K562 (cell line): ENCODE results near the gene CEBPB. TPM values are rescaled to one million over a fixed set of nuclear protein-coding genes. Genes with fewer than 3 reads are reported as not detected.

ENCODE experiments used
- FOXM1 ChIP-seq, 2 experiments: fragments of 450-650 bp in 1 of 2; sonication (generic) in 1 of 2; formaldehyde crosslinking in 1 of 2; IDR thresholded peaks; 2 replicates each; pipeline versions ENCODE4 v1.6.1 to v1.9.0; 2017 to 2022; ENCODE audit warnings: low read depth in 2 of 2, mild to moderate bottlenecking in 2 of 2, missing genetic modification reagents in 1 of 2, moderate library complexity in 1 of 2
- JUND ChIP-seq, 2 experiments: IDR thresholded peaks; 2 replicates in 1 of 2; 3 replicates in 1 of 2; pipeline ENCODE4 v1.6.1; 2011; ENCODE audit warnings: borderline replicate concordance in 2 of 2, low read depth in 2 of 2, low read length in 2 of 2, improper control_type of control experiment in 1 of 2, missing biosample characterization in 1 of 2, missing genetic modification characterization in 1 of 2, missing genetic modification reagents in 1 of 2
- KAT8 ChIP-seq: fragments of 450-650 bp; IDR thresholded peaks from 2 replicates; pipeline ENCODE4 v1.6.1; 2016; ENCODE audit warnings: low read depth, mild to moderate bottlenecking
- MITF ChIP-seq: IDR thresholded peaks from 2 replicates; pipeline ENCODE4 v1.6.1; 2014; ENCODE audit warnings: antibody characterized with exemption
- MTA3 ChIP-seq: fragments of 450-650 bp; formaldehyde crosslinking; IDR thresholded peaks from 2 replicates; pipeline ENCODE4 v1.6.1; 2017; ENCODE audit warnings: mild to moderate bottlenecking, borderline replicate concordance
- NCOA2 ChIP-seq, 2 experiments: fragments of 450-650 bp; IDR thresholded peaks; 2 replicates each; pipeline ENCODE4 v1.6.1; 2018; ENCODE audit warnings: mild to moderate bottlenecking in 2 of 2, moderate library complexity in 1 of 2; ENCODE audit not compliant: partially characterized antibody in 2 of 2
- NR4A1 ChIP-seq, 2 experiments: fragments of 250-450 bp in 1 of 2; fragments of 450-650 bp in 1 of 2; sonication (Bioruptor Pico) in 1 of 2; IDR thresholded peaks; 2 replicates each; pipeline versions ENCODE4 v1.4.0 to v1.6.1; 2016 to 2020; ENCODE audit warnings: mild to moderate bottlenecking in 2 of 2, missing compliant biosample characterization in 1 of 2, missing genetic modification characterization in 1 of 2, moderate library complexity in 1 of 2
- PCBP2 ChIP-seq: fragments of 200-400 bp; formaldehyde crosslinking; IDR thresholded peaks from 2 replicates; pipeline ENCODE4 v1.6.1; 2018; ENCODE audit warnings: low read length, low read depth, mild to moderate bottlenecking, moderate library complexity; ENCODE audit not compliant: poor library complexity, severe bottlenecking
- SRSF1 ChIP-seq: fragments of 200-400 bp; formaldehyde crosslinking; IDR thresholded peaks from 2 replicates; pipeline ENCODE4 v1.6.1; 2017; ENCODE audit warnings: mild to moderate bottlenecking, low read depth, low read length, moderate library complexity
- TOE1 ChIP-seq, 2 experiments: fragments of 450-650 bp in 1 of 2; sonication (generic) in 1 of 2; formaldehyde crosslinking in 1 of 2; IDR thresholded peaks; 2 replicates each; pipeline versions ENCODE4 v1.7.1 to v1.8.0; 2016 to 2022; ENCODE audit warnings: borderline replicate concordance in 2 of 2, mild to moderate bottlenecking in 2 of 2, antibody characterized with exemption in 1 of 2, inconsistent platforms in 1 of 2, low read depth in 1 of 2, missing genetic modification reagents in 1 of 2, moderate library complexity in 1 of 2
- U2AF1 ChIP-seq: fragments of 200-400 bp; formaldehyde crosslinking; optimal IDR thresholded peaks from 2 replicates; pipeline ENCODE3; 2017; ENCODE audit warnings: mild to moderate bottlenecking, low read depth, low read length, moderate library complexity
- polyA plus RNA-seq, 8 experiments: library from polyadenylated mRNA; depleted of rRNA in 4 of 8; stranded (reverse) in 5 of 8; unstranded in 3 of 8; fragments of >200 nt; fragmentation: Nextera tagmentation in 2 of 8; fragmentation: Illumina TruSeq in 1 of 8; extraction: Ambion mirVana in 2 of 8; extraction: Trizol in 1 of 8; gene quantifications; 2 replicates each; pipeline versions ENCODE4 v1.2.1 to v1.2.3, GENCODE V29; 2011 to 2014; ENCODE audit warnings: inconsistent platforms in 1 of 8, missing spikeins in 1 of 8
- total RNA-seq, 7 experiments: library from RNA; depleted of rRNA in 6 of 7; stranded (reverse); fragments of >200 nt in 6 of 7; fragmentation: Illumina TruSeq in 2 of 7; extraction: Trizol in 2 of 7; gene quantifications; 2 replicates each; pipeline versions ENCODE4 v1.2.1 to v1.2.3, GENCODE V29; 2011 to 2021; ENCODE audit warnings: low replicate concordance in 1 of 7
- TF ChIP-seq, protein P1 (sequence below): fragments of 250-450 bp; sonication (Bioruptor Pico); IDR thresholded peaks from 2 replicates; pipeline ENCODE4 v1.9.0; 2021; ENCODE audit warnings: mild to moderate bottlenecking, inconsistent platforms
- TF ChIP-seq, protein P2 (sequence below): fragments of 200-800 bp; sonication (Bioruptor generic); IDR thresholded peaks from 2 replicates; pipeline ENCODE4 v1.6.1; 2016; ENCODE audit warnings: missing genetic modification characterization, missing compliant biosample characterization

CEBPB gene
- total and polyA plus RNA-seq, 9 of the 15 experiments (the other 6 are each of a cell fraction or from before 2014, with no cell fraction given): 1.2 to 72.6 (median 7.8) TPM

DNA sequence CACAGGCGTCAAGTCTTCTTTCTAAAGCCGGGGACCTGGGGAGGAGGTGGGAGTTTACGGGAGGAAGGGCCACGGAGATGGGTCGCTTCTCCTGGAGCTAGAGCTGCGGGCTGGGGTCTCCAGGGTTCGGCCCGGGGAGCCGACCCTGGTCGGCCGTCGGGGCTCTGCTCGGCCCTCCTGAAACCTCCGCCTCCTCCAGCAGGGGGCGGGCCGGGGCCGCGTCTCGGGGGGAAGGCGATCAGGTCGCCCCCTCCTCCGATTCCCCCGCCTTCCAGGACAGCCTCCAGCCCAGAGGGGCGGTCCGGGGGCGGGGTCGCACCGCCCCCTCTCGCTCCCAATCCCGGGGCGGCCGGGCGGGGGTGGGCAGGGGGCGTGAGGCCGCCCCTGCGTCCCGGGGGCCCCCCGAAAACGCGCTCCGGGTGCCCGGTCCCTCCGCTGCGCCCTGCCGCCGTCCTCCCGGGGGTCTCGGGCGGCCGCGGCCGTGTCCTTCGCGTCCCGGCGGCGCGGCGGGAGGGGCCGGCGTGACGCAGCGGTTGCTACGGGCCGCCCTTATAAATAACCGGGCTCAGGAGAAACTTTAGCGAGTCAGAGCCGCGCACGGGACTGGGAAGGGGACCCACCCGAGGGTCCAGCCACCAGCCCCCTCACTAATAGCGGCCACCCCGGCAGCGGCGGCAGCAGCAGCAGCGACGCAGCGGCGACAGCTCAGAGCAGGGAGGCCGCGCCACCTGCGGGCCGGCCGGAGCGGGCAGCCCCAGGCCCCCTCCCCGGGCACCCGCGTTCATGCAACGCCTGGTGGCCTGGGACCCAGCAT lies at the start of gene CEBPB (continued):
- TF ChIP-seq MITF (peak; percentile 54), FOXM1 (IDR thresholded peaks at IDR 0.05; ENCODE audit: low read depth) (no peak), FOXM1 (CRISPR knock-in tag; IDR thresholded peaks at IDR 0.05; ENCODE audit: low read depth) (no peak), PCBP2 (no peak), SRSF1 (0 out of 2 replicates have a peak, but pooled peaks have one; percentile 59), NCOA2 (IDR thresholded peaks at IDR 0.05; ENCODE audit: partially characterized antibody in 2 of 2) (no peak), U2AF1 (peak; percentile 86), JUND (IDR thresholded peaks at IDR 0.05; ENCODE audit: borderline replicate concordance, low read depth, low read length) (peak; percentile 51), JUND (tag; IDR thresholded peaks at IDR 0.05; ENCODE audit: borderline replicate concordance, low read depth, low read length) (no peak; the same call in 2 of the 3 replicates), NR4A1 (CRISPR knock-in tag; IDR thresholded peaks at IDR 0.05) (no peak), NR4A1 (tag; IDR thresholded peaks at IDR 0.05) (peak; percentile 44; the same call in 1 of the 2 replicates), TOE1 (IDR thresholded peaks at IDR 0.05; ENCODE audit: borderline replicate concordance) (peak; percentile 17; the same call in 1 of the 2 replicates), TOE1 (CRISPR knock-in tag; IDR thresholded peaks at IDR 0.05; ENCODE audit: borderline replicate concordance, low read depth) (0 out of 2 replicates have a peak, but pooled peaks have one; percentile 35), KAT8 (no peak), MTA3 (peak; percentile 97)
- TF ChIP-seq, protein P1, sequence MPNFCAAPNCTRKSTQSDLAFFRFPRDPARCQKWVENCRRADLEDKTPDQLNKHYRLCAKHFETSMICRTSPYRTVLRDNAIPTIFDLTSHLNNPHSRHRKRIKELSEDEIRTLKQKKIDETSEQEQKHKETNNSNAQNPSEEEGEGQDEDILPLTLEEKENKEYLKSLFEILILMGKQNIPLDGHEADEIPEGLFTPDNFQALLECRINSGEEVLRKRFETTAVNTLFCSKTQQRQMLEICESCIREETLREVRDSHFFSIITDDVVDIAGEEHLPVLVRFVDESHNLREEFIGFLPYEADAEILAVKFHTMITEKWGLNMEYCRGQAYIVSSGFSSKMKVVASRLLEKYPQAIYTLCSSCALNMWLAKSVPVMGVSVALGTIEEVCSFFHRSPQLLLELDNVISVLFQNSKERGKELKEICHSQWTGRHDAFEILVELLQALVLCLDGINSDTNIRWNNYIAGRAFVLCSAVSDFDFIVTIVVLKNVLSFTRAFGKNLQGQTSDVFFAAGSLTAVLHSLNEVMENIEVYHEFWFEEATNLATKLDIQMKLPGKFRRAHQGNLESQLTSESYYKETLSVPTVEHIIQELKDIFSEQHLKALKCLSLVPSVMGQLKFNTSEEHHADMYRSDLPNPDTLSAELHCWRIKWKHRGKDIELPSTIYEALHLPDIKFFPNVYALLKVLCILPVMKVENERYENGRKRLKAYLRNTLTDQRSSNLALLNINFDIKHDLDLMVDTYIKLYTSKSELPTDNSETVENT (CRISPR knock-in tag): peak; percentile 77; the same call in 1 of the 2 replicates
- TF ChIP-seq, protein P2, sequence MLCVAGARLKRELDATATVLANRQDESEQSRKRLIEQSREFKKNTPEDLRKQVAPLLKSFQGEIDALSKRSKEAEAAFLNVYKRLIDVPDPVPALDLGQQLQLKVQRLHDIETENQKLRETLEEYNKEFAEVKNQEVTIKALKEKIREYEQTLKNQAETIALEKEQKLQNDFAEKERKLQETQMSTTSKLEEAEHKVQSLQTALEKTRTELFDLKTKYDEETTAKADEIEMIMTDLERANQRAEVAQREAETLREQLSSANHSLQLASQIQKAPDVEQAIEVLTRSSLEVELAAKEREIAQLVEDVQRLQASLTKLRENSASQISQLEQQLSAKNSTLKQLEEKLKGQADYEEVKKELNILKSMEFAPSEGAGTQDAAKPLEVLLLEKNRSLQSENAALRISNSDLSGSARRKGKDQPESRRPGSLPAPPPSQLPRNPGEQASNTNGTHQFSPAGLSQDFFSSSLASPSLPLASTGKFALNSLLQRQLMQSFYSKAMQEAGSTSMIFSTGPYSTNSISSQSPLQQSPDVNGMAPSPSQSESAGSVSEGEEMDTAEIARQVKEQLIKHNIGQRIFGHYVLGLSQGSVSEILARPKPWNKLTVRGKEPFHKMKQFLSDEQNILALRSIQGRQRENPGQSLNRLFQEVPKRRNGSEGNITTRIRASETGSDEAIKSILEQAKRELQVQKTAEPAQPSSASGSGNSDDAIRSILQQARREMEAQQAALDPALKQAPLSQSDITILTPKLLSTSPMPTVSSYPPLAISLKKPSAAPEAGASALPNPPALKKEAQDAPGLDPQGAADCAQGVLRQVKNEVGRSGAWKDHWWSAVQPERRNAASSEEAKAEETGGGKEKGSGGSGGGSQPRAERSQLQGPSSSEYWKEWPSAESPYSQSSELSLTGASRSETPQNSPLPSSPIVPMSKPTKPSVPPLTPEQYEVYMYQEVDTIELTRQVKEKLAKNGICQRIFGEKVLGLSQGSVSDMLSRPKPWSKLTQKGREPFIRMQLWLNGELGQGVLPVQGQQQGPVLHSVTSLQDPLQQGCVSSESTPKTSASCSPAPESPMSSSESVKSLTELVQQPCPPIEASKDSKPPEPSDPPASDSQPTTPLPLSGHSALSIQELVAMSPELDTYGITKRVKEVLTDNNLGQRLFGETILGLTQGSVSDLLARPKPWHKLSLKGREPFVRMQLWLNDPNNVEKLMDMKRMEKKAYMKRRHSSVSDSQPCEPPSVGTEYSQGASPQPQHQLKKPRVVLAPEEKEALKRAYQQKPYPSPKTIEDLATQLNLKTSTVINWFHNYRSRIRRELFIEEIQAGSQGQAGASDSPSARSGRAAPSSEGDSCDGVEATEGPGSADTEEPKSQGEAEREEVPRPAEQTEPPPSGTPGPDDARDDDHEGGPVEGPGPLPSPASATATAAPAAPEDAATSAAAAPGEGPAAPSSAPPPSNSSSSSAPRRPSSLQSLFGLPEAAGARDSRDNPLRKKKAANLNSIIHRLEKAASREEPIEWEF (CRISPR knock-in tag): no peak
